ENCODE data around the gene LKAAEAR1. TPM values are rescaled to one million over a fixed set of nuclear protein-coding genes. Genes with fewer than 3 reads are reported as not detected.

LKAAEAR1 gene
- total and polyA plus RNA-seq, 2 of the 13 experiments (the other 11 are each of a cell fraction or from before 2014, with no cell fraction given) = not detected

DNA sequence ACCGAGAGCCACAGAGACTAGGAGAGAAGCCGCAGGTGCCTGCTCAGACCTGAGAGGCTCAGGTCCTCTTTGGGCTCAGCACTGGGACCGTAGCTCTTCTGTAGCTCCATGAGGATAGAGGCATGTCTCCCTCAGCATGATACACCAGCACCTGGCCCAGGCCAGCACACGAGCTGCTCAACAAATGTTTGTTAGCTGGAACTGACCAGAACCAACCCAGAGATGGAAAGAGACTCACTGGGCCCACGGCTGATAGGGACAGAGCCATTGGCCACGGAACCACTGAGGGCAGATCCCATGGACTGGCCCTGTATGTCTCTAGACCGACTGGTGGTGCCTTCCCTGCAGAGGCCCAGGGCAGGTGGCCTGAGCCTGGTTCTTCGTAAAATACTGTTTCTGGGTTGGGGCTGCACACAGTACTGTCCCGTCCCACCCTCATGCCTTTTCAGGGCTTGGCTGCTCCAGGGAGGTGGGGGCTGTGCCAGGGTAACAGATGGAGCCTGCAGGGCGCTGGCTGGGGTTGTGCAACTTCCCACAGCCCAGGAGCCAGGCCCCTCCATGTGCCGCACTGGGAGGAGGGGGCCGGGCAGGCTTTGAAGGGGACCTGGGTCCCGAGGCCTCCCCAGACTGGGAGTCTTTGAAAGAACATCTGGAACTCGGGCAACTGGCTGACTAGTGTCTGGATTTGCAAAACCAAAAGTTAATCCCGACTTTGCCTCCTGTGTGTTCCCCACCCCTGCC lies 43.0 kb downstream of the LKAAEAR1 start (continued):
- 0 out of 2 replicates have a peak, but pooled peaks have one; percentile 12 for TF ChIP-seq PITX1 (CRISPR knock-in tag; IDR thresholded peaks at IDR 0.05)
- TF ChIP-seq HMG20B (CRISPR knock-in tag; conservative IDR thresholded peaks at IDR 0.05) = no peak; the same call in 1 of the 2 replicates
- TF ChIP-seq MXD4 (CRISPR knock-in tag; IDR thresholded peaks at IDR 0.05) = peak; percentile 12; the same call in 1 of the 2 replicates
- peak; percentile 30 for TF ChIP-seq ZNF891 (CRISPR knock-in tag; IDR thresholded peaks at IDR 0.05)
- TF ChIP-seq HMGXB3 (CRISPR knock-in tag; IDR thresholded peaks at IDR 0.05; ENCODE audit: borderline replicate concordance) = no peak
- TF ChIP-seq ZNF777 (CRISPR knock-in tag; IDR thresholded peaks at IDR 0.05) = peak; percentile 67; the same call in 1 of the 2 replicates
- peak; percentile 48; the same call in 1 of the 2 replicates for TF ChIP-seq ZMYM3 (CRISPR knock-in tag; IDR thresholded peaks at IDR 0.05)
- TF ChIP-seq, protein P1, sequence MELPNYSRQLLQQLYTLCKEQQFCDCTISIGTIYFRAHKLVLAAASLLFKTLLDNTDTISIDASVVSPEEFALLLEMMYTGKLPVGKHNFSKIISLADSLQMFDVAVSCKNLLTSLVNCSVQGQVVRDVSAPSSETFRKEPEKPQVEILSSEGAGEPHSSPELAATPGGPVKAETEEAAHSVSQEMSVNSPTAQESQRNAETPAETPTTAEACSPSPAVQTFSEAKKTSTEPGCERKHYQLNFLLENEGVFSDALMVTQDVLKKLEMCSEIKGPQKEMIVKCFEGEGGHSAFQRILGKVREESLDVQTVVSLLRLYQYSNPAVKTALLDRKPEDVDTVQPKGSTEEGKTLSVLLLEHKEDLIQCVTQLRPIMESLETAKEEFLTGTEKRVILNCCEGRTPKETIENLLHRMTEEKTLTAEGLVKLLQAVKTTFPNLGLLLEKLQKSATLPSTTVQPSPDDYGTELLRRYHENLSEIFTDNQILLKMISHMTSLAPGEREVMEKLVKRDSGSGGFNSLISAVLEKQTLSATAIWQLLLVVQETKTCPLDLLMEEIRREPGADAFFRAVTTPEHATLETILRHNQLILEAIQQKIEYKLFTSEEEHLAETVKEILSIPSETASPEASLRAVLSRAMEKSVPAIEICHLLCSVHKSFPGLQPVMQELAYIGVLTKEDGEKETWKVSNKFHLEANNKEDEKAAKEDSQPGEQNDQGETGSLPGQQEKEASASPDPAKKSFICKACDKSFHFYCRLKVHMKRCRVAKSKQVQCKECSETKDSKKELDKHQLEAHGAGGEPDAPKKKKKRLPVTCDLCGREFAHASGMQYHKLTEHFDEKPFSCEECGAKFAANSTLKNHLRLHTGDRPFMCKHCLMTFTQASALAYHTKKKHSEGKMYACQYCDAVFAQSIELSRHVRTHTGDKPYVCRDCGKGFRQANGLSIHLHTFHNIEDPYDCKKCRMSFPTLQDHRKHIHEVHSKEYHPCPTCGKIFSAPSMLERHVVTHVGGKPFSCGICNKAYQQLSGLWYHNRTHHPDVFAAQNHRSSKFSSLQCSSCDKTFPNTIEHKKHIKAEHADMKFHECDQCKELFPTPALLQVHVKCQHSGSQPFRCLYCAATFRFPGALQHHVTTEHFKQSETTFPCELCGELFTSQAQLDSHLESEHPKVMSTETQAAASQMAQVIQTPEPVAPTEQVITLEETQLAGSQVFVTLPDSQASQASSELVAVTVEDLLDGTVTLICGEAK (IDR thresholded peaks at IDR 0.05) = no peak
- TF ChIP-seq, protein P1 (CRISPR knock-in tag; IDR thresholded peaks at IDR 0.05) = no peak; the same call in 1 of the 2 replicates
- TF ChIP-seq RFX5 (IDR thresholded peaks at IDR 0.05; ENCODE audit: low read depth, low read length) = no peak
- no peak for TF ChIP-seq CBX2 (IDR thresholded peaks at IDR 0.05; ENCODE audit: low read depth, low read length)
- TF ChIP-seq CBX2 (CRISPR knock-in tag; IDR thresholded peaks at IDR 0.05; ENCODE audit: low read depth) = 0 out of 2 replicates have a peak, but pooled peaks have one; percentile 55
- no peak for TF ChIP-seq ZNF235 (CRISPR knock-in tag; IDR thresholded peaks at IDR 0.05; ENCODE audit: borderline replicate concordance)
- TF ChIP-seq MED13 (CRISPR knock-in tag; IDR thresholded peaks at IDR 0.05) = no peak
- TF ChIP-seq BRD4 (CRISPR knock-in tag; IDR thresholded peaks at IDR 0.05) = no peak; the same call in 1 of the 2 replicates
- TF ChIP-seq GLI4 (CRISPR knock-in tag; IDR thresholded peaks at IDR 0.05; ENCODE audit: borderline replicate concordance) = no peak
- TF ChIP-seq HMGA1 (CRISPR knock-in tag; conservative IDR thresholded peaks at IDR 0.05) = no peak

Measured in HepG2 (cell line).